GM21576 (cell line): ENCODE measurements around the gene CDC42.

Source experiments
- ATAC-seq: cut with Tn5 transposase; IDR thresholded peaks from one replicate; pipeline ENCODE4 v1.9.1; 2021; ENCODE audit warnings: mild to moderate bottlenecking, moderate library complexity; ENCODE audit not compliant: unreplicated experiment

Gene CDC42

GRCh38 chr1:22037520-22037919 is 15.0 kb upstream of the CDC42 start:
- ATAC-seq = no peak

DNA sequence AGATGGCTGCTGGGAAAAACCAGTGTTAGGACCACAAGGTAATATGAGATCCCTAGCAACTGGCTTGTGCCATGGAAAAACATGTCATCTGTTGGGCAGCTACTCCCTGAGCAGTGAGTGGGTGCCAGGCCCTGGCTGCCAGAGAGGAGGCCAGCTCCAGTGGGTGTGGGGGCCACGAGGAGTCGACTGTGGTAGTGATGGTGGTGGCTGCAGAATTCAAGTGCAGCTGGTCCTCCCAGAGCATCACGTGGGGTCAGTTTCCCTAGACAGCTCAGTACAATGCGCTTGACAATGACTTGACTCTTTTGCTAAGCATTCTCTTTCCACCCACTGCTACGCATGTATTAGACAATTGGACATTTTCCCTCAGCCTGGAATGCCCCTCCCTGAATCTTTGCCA is 14.5 kb upstream of the CDC42 start:
- ATAC-seq = no peak

- ATAC-seq = peak; percentile 92
These were observed 12.8 kb upstream of the CDC42 start for GRCh38 chr1:22039594-22040285.

DNA sequence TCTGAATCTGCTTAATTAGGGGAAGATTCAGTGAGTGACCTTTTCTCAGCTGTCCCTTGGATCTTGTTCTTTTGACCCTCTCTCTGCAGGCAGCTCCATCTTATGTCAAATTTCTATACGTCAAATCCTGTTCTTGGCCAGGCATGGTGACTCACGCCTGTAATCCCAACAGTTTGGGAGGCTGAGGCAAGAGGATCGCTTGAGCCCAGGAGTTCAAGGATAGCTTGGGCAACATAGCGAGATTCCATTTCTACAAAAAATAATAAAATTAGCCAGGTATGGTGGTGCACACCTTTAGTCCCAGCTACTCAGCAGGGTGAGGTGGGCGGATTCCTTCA is 12.3 kb upstream of the CDC42 start:
- no peak for ATAC-seq

- no peak for ATAC-seq
These were observed 11.0 kb upstream of the CDC42 start for GRCh38 chr1:22041505-22041904.

- ATAC-seq = no peak
These were observed 9.2 kb upstream of the CDC42 start for GRCh38 chr1:22043198-22043769.

DNA sequence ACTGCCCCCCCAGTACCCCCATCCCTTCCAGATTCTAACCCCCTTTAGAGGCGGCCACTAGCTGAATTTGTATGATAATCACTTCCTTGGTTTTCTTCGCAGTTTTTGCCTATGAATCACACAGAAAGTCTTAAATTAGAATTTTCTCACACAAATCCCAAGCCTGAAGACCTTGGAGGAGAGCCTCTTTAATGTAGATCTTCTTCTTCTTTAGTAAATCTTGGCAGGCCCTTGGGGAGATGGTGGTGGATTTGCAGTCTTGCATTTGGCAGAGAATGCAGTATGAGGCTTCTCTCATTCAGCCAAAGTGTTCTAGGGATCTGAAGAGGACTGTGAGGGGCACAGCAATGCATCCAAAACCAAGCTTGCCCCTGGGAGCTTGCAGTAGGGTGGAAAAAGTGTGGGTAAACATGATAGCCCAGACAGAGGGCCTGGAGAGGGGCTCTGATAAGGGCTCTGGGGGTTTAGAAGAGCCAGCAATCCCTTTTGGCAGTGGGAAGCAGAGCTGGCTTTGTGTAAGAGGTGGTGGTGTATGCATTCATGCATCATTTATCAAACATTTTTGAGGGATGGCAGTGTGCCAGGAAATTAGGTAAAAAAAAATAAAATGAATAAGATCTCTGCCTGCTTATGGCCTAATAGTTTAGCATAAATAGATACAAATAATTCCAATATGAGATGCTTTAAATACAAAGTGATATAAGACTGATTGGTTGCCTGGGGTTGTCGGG is 7.7 kb upstream of the CDC42 start:
- ATAC-seq = no peak

DNA sequence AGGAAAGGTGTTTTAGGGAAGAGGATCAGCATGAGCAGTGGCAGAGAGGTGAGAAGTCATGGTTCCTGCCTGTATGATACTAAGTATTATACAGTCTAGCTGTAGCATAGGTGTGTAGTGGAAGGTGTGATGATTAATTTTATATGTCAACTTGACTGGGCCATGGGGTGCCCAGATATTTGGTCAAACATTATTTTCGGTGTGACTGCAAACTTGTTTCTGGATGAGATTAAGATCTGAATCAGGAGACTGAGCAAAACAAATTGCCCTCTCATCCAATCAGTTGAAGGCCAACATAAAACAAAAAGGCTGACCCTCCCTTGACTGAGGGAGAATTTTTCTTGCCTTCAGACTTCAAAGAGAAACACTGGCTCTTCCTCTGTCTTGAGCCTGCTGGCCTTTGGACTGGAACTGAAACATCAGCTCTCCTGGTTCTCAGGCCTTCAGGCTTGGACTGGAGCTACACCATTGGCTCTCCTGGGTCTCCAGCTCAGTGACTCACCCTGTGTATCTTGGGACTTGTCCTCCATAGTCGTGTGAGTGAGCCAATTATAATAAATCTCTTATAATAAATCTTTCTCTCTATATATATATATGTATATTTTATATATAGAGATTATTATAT is 6.8 kb upstream of the CDC42 start:
- ATAC-seq = no peak

DNA sequence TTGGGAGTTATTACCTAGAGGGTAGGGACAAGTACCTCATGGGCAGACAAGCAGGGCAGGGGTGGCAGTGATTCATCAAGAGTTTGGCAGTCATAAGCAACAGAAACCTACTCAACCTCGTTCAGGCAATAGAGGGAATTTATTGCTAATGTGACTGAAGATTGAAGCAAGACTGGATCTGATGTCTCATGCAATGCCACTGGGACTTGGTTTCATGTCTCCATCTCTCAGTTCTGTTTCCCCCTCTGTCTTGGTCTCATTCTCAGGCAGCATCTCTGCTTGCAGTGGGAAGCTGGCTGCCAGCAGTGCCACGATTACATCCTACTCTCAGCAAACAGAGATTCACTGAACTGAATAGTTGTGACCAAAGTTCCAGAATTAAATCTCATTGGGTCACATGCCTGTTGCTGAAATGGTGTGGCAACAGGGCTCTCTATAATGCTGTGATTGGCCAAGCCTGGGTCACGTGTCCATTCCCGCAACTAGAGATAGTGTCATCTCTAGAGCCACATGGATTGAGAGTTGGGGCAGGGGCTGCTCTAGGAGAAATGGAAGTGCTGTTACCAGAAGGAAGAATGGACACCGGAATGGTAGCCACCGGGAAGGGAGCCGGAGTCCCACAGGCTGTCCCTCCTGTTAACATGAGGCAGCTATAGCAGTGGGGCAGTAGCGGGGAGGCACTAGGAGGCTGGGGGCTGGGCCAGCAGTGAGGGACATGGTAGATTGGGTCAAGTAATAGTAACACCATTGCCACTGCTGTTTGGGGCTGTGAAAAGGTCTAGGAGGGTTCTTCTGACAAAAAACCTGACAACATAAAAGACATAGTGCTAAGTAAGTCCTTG is 3.9 kb upstream of the CDC42 start:
- no peak for ATAC-seq

DNA sequence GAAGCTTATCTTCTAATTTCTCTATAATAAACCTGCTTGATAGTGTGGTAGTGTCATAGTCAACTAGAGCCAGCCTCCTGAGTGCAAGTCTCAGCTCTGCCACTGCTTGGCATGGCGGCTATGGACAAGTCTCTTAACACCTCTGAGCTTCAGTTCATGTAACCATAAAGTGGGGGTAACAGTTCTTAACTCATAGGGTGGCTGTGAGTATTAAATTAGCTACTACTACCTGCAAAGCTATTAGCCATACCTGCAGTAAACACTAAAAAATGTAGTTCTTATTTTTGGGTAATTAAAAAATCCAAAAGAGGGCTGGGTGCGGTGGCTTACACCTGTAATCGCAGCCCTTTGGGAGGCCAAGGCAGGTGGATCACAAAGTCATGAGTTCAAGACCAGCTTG is 2.2 kb upstream of the CDC42 start:
- ATAC-seq = no peak

DNA sequence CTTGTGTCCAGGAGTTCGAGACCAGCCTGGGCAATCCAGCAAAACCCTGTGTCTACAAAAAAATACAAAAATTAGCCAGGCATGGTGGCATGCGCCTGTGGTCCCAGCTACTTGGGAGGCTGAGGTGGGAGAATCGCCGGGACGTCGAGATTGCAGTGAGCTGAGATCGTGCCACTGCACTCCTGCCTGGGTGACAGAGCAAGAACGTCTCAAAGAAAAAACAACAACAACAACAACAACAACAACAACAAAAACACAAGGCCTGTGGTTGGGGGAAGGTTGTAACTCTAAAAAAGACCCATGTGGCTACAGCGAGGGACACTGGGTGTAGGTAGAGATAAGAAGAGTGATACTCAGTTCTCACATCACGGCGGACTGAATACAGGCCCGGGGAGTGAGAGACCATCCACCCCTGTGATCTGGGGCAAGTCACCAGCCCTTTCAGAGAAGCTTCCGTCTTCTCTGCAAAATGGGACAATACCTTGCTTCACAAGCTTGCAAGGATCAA is 848 bp upstream of the CDC42 start:
- ATAC-seq = no peak

DNA sequence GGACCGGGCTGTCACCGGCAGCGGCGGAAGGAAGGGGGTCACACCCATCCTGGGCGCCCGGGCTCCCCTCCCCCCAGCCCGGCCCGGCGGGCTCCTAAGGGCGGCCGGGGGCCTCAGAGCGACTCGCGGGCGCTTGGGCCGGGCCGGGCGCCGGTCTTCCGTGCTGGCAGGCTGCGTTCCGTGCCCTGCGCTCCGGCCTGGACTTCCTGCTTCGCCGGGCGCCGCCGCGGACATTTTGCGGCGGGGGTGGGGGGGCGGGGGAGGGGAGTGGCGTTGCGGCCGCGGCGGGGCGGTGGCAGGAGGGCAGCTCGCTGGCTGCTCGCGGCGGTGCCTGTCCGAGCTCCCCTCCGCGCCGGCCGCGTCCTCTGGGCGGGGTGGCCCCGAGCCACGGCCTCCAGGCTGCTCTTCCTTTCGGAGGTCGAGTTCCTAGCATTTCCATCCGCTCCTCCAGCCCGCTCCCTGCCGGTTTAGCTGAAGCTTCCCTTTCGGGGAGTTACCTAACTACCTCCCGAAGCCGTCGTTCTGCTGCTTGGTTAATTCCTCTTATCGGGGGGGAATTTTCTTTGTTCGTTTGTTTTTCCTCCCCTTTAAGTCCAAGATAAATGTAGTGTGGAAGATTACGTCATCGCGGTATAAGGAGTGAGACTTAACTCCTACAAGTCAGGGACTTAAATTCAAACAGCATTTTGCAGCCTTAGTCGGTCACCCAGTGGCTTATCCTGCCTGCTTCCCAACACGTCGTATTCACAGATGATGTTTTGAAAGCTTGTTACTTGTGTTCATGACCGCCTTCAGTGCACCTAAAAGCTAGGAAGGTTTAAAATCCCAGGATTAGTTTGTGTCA is 730 bp downstream of the CDC42 start:
- peak; percentile 31 for ATAC-seq

GRCh38 chr1:22053861-22054770 is 1.6 kb downstream of the CDC42 start:
- ATAC-seq = no peak

- no peak for ATAC-seq
These were observed 3.0 kb downstream of the CDC42 start for GRCh38 chr1:22055463-22055862.

DNA sequence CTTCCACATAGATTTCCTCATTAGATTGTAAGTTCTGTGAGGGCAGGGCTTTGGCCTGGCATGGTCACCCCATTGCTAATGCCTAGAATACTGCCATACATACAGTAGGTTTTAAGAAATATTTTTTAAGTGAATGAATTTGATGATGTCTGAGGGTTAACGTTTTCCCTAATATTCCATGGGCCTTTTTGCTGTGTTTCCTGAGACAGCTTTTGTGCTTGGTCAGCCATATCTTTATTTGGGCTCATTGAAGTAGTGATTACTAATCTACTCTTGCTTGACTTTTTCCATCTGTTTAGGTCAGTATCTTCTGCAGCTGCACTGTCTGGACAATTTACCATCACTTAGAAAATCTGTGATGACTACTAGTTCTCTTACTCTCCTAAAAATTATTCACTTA is 3.5 kb downstream of the CDC42 start:
- ATAC-seq = no peak

GRCh38 chr1:22056936-22057335 is 4.4 kb downstream of the CDC42 start:
- no peak for ATAC-seq

GRCh38 chr1:22057861-22058260 is 5.4 kb downstream of the CDC42 start:
- no peak for ATAC-seq

DNA sequence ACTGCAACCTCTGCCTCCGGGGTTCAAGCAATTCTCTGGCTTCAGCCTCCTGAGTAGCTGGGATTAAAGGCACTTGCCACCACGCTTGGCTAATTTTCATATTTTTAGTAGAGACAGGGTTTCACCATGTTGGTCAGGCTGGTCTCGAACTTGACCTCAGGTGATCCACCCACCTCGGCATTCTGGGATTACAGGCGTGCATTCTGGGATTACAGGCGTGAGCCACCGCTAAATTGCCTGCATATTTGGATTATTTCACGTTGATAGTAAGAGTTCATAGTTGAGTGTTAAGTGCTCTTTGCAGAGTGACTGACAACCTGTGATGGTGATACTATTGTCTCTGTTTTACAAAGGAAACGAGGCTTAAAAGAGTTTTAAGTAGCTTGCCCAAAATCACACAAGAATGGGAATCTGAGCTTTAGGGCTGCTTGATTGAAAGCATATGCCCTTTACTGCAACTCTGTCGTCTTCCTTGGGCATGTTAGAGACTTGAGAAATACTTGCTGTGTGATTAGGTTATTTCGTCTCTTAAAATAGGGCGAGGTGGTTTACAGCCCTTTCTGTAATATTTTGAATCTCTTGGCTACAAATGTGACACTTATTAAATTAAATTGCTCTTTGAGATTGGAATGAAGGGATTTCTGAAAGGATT is 12.4 kb downstream of the CDC42 start:
- no peak for ATAC-seq
